GM21529 (cell line): ENCODE results near the gene BPIFB4.

Experiments used
- ATAC-seq: cut with Tn5 transposase; IDR thresholded peaks from one replicate; pipeline ENCODE4 v1.9.1; 2021; ENCODE audit not compliant: unreplicated experiment

Gene BPIFB4

GRCh38 chr20:33160681-33161080 lies 81.2 kb downstream of the BPIFB4 start:
- ATAC-seq = no peak
